ENCODE measurements around the gene VPS8.
"Not testable (repeated sequence)": the region's sequence is repeated elsewhere in the genome, so short reads cannot be mapped to it uniquely, and the experiment has no call there.

VPS8 gene

DNA sequence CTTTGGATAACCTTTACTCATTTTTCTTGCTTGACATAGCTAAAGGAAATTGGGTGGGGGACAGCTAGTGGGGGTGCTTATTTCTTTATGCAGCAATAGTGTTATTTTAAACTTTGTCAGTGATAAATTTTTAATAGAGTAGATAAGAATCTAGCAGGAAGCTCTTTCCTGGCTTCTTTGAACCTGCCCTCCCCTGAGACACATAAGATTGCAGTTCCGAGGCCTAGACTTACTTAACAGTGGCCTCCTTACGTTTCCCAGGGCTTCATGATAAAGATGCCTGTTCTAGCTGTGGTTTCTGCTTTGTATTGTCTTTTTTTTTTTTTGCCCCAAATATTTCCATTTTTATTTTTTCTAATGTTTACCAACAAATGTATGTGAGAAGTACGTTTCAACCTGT, 170.1 kb downstream of the VPS8 start:
- no peak overlapping the region for H3K4me3 Mint-ChIP-seq

DNA sequence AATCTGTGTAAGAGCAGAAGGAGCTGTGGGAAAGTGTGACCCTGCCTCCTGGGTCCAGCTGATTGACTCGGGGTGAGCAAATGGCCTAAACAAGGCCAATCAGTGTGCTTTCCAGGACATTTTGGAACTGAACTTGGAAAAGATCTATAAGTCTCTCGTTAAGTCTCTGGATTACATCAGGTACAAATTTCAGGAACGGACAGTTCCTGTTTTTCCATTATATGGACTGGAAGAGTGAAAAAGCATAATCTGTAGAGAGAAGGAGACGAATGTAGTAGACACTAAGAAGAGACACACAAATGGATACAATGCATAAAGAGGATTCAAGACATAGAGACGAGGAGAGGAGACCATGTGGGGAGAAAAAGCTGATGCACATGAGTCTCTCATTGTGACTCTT, 173.6 kb downstream of the VPS8 start:
- Mint-ChIP-seq H3K36me3 (peaks cover 69% of the 10 kb centered on the region), H3K9me3 (no peaks in the 10 kb centered on the region), H3K27ac (no peak overlapping the region), H3K4me1 (no peaks in the 10 kb centered on the region), H3K4me3 (no peak overlapping the region), H3K27me3 (no peaks in the 10 kb centered on the region)
- ATAC-seq, result no peak

More for the DNA sequence above, 170.1 kb downstream of the VPS8 start:
- Mint-ChIP-seq H3K27ac (no peak overlapping the region), H3K36me3 (peaks cover 70% of the 10 kb centered on the region), H3K27me3 (no peaks in the 10 kb centered on the region), H3K4me1 (peaks cover 7% of the 10 kb centered on the region), H3K9me3 (no peaks in the 10 kb centered on the region)
- ATAC-seq, result no peak

DNA sequence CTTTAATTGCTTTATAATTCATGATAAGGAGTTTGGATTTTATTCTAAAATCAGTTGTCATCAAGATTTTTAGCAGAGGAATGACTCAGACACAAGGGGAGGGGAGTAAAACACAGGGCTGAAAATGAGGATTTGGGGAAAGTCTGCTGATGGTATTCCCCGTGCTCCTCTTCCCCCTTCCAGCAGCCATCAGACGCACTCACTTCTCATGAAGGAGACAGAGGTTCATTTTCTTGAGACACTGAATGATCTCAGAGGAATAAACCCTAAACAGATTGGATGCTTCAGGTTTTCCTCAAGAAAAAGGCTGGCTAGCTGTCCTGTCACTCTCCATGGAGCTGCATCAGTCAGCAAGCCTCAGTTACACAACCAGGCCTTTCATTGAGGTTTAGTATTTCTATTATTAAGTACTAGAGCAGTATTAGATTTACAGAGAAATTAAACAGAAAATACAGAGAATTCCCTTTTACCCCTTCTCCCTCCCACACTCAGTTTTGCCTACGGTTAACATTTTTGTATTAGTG, 174.5 kb downstream of the VPS8 start:
- Mint-ChIP-seq H3K27ac (no peak overlapping the region), H3K36me3 (peaks cover 63% of the 10 kb centered on the region), H3K9me3 (no peaks in the 10 kb centered on the region), H3K4me3 (no peak overlapping the region), H3K4me1 (no peaks in the 10 kb centered on the region), H3K27me3 (no peaks in the 10 kb centered on the region)
- no peak for ATAC-seq

DNA sequence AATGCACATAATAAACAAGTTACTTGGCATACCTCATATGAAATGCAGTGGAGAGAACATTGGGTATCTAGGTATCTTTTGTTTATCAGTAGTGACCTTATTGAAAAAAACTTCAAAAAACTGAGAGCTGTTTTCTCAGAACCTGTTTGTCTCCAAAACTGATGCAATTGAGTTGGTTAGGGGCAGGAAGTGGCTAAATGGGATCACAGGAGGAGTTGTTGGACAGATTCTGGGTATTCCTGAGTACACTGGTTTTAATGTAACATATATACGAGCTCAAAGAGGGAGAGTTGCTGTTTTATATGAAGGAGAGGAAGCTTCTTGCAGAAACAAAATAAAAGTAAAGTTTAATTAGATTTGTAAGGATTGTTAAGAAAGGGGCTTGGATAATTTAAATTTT, 181.4 kb downstream of the VPS8 start:
- no peak for ATAC-seq
- Mint-ChIP-seq H3K36me3 (peaks cover 33% of the 10 kb centered on the region), H3K27me3 (no peaks in the 10 kb centered on the region), H3K4me1 (no peaks in the 10 kb centered on the region), H3K9me3 (no peaks in the 10 kb centered on the region), H3K27ac (no peak overlapping the region), H3K4me3 (no peak overlapping the region)

DNA sequence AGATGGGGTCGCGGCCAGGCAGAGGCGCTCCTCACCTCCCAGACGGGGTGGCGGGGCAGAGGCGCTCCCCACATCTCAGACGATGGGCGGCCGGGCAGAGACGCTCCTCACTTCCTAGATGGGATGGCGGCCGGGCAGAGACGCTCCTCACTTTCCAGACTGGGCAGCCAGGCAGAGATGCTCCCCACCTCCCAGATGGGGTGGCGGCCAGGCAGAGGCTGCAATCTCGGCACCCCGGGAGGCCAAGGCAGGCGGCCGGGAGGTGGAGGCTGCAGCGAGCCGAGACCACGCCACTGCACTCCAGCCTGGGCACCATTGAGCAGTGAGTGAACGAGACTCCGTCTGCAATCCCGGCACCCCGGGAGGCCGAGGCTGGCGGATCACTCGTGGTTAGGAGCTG, 191.9 kb downstream of the VPS8 start:
- peaks cover 86% of the 10 kb centered on the region for H3K36me3 Mint-ChIP-seq
- H3K4me3 Mint-ChIP-seq, H3K4me1 Mint-ChIP-seq, H3K27ac Mint-ChIP-seq, H3K27me3 Mint-ChIP-seq, H3K9me3 Mint-ChIP-seq, ATAC-seq: not testable (repeated sequence)

DNA sequence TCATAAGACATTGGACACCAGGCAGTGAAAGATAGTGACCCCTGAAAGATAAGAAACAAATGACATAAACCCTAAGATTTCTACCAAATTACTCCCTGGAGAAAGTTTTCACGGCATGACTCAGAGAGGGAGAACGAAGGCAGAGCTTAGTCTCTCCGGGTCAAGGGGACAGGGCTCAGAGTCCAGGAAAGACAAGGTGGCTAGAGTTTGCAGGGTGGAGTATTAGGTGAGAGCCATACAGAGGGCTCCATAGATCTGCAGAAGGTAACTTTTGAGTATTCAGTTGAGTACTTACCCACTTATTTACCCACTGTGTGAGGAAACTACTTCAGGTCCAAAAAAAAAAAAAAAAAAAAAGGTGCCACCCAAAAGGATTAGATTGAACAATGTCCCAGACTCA, 197.7 kb downstream of the VPS8 start:
- Mint-ChIP-seq H3K36me3 (peaks cover 85% of the 10 kb centered on the region), H3K4me1 (no peaks in the 10 kb centered on the region), H3K27me3 (no peaks in the 10 kb centered on the region), H3K27ac (no peak overlapping the region), H3K9me3 (peaks cover 7% of the 10 kb centered on the region), H3K4me3 (no peak overlapping the region)
- ATAC-seq, result no peak

DNA sequence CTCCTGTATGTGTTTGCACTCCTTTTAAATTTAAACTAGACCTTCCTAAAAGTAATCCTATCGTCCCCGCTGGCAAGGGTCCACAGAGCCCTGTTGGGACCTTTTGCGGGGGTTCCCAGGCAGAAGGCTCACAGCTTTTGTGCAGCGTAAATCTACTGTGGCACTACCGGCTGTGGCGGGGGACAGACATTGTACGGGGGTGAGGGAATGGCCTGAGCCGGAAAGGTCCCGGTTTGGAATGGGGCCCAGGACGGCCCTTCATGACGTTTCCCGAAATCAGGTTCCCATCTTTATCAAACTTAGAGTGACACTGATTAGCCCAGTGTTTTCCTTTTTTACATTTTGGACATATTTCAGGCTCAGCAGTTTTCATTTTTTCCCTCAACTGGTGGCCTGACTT, 205.6 kb downstream of the VPS8 start:
- peaks cover 62% of the 10 kb centered on the region for H3K36me3 Mint-ChIP-seq
- not testable (repeated sequence) for H3K27ac Mint-ChIP-seq, ATAC-seq, H3K4me3 Mint-ChIP-seq, H3K27me3 Mint-ChIP-seq, H3K4me1 Mint-ChIP-seq, H3K9me3 Mint-ChIP-seq

DNA sequence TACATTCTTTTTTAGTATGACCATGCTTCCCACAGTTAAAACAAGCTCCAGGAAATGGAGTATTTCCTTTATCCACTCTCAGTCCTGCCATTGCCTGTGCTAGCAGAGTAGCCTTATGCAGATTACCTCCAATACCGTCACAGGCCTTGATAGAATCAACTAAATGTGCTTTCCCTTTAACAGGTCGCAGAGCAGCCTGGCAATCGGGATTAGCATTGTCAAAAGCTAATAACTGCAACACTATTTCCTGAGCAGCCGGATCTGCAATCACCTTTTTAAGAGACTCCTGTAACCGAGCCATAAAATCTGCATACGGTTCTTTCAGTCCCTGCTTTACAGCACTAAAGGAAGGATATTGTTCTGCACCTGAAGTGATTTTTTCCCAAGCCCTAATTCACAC, 206.0 kb downstream of the VPS8 start:
- not testable (repeated sequence) for H3K4me3 Mint-ChIP-seq, H3K4me1 Mint-ChIP-seq, ATAC-seq, H3K27me3 Mint-ChIP-seq, H3K27ac Mint-ChIP-seq, H3K9me3 Mint-ChIP-seq
- H3K36me3 Mint-ChIP-seq, result peaks cover 59% of the 10 kb centered on the region

DNA sequence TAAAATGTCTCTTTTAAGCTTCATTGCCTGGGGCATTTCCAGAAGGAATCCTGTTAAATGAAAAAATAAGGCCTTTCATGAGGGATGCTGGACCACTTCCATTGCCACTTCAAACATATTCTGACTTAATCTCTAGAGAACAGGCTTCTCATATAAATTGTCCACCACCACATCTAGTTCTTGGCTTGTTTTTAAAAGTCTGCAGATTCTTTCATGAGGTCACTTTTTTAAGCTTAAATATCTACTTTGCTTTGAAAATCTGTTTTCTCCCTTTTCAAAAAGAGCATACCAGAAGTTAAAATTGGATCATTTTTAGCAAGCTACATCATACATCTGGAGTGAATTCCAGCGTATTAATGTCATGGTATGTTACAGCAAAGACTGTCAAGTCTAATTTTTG, 209.3 kb downstream of the VPS8 start:
- no peak overlapping the region for H3K27ac Mint-ChIP-seq
- H3K4me1 Mint-ChIP-seq, result no peaks in the 10 kb centered on the region
- peaks cover 9% of the 10 kb centered on the region for H3K9me3 Mint-ChIP-seq
- H3K36me3 Mint-ChIP-seq, result peaks cover 56% of the 10 kb centered on the region
- H3K4me3 Mint-ChIP-seq, result no peak overlapping the region
- no peak for ATAC-seq
- H3K27me3 Mint-ChIP-seq, result no peaks in the 10 kb centered on the region

DNA sequence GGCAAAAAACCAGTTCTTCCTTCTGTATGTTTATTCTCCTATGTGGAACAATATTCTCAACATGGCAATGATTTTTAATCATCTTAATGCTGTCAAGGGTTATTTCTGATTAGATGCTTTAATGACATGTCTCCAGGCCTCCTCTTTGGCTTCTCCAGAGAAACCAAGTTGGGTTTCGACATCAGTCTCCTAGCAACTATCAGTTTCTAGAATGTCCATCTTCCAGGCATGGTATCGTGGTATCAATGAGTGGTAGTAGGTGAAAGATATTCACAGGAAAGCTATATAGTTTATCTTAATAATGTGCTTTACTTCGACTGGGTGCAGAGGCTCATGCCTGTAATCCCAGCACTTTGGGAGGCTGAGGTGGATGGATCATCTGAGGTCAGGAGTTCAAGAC, 212.4 kb downstream of the VPS8 start:
- H3K4me1 Mint-ChIP-seq, result no peaks in the 10 kb centered on the region
- H3K9me3 Mint-ChIP-seq, result no peaks in the 10 kb centered on the region
- no peak overlapping the region for H3K27ac Mint-ChIP-seq
- ATAC-seq, result no peak
- peaks cover 46% of the 10 kb centered on the region for H3K36me3 Mint-ChIP-seq
- H3K4me3 Mint-ChIP-seq, result no peak overlapping the region
- H3K27me3 Mint-ChIP-seq, result no peaks in the 10 kb centered on the region

DNA sequence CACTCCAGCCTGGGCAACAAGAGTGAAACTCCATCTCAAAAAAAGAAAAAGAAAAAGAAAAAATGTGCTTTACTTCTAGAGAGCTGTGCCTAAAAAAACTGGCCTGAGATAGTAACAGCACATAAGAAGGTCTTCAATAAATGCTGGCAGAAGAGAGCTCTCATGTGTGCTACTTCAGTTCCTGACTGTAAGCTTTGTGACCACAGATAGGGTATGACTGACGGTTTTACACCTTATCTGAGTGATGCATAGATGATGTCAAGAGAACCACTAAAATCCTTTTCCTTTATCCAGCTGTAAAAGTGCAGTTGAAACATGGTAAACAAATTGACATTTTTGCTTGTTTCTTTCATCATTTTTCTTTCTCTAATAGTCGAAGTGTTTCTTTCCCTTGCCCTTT, 213.0 kb downstream of the VPS8 start:
- no peak for ATAC-seq
- Mint-ChIP-seq H3K27me3 (no peaks in the 10 kb centered on the region), H3K36me3 (peaks cover 44% of the 10 kb centered on the region), H3K4me3 (no peak overlapping the region), H3K27ac (no peak overlapping the region), H3K4me1 (no peaks in the 10 kb centered on the region), H3K9me3 (no peaks in the 10 kb centered on the region)

DNA sequence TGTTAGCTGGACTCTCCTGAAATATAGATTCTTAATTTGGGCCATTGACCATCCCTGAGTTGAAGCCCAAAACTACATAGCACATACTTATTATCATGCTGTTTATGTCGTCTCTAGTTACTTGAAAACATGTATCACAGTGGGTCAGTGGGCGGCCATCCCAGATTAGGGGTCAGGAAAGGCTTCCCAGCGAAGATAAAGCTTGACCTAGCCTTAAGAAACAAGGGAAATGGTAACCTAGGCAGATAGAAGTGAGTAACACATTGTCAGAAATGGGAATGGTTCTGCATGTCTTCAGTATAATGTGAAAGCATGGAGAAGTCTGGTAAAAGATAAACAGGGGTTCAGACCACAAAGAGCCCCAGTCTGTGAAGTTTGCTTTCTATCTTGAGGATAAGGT, 216.2 kb downstream of the VPS8 start:
- Mint-ChIP-seq H3K27me3 (no peaks in the 10 kb centered on the region), H3K27ac (no peak overlapping the region), H3K4me1 (no peaks in the 10 kb centered on the region), H3K36me3 (peaks cover 69% of the 10 kb centered on the region), H3K4me3 (no peak overlapping the region), H3K9me3 (peaks cover 3% of the 10 kb centered on the region)
- no peak for ATAC-seq

DNA sequence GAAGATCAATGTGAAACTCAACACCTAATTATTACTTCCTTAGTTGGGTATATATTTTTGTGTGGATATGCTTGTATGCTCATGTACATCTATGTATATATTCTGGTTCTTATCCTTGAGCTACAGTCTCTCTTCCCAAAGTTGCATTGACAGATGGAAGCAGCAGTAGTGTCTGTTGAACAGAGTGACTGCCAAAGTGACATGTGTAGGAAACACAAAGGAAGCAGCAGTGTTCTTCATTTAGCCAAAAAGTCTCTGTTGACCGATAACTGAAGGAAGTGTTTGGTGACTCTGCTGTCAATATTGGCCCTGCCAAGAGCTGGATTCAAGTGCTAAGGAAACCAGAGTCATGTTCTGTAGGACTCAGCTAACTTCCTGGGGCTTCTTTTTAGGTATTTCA, 217.1 kb downstream of the VPS8 start:
- no peak overlapping the region for H3K27ac Mint-ChIP-seq
- H3K27me3 Mint-ChIP-seq, result no peaks in the 10 kb centered on the region
- ATAC-seq, result no peak
- peaks cover 3% of the 10 kb centered on the region for H3K9me3 Mint-ChIP-seq
- no peak overlapping the region for H3K4me3 Mint-ChIP-seq
- H3K4me1 Mint-ChIP-seq, result no peaks in the 10 kb centered on the region
- peaks cover 73% of the 10 kb centered on the region for H3K36me3 Mint-ChIP-seq

DNA sequence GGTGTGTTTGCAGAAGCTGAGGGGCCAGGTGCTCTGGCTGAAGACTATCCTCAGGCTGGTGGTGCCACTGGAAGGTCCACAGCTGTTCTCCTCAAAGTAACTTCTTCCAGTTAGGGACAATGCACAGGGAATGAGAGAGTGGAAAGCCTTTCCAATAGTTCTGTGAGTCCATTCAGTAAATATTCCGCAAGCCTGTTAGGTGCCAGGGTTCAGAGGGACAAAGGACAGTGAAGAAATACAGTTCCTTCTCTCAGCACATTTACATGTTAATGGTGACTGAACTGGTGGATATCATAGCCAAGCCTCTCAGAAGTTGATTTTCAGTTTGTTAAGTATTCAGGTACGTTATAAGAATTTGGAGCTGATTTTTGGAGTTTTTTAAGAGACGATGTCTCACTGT, 218.4 kb downstream of the VPS8 start:
- H3K27me3 Mint-ChIP-seq, result no peaks in the 10 kb centered on the region
- no peak overlapping the region for H3K4me3 Mint-ChIP-seq
- no peak overlapping the region for H3K27ac Mint-ChIP-seq
- no peak for ATAC-seq
- H3K4me1 Mint-ChIP-seq, result no peaks in the 10 kb centered on the region
- peaks cover 9% of the 10 kb centered on the region for H3K9me3 Mint-ChIP-seq
- H3K36me3 Mint-ChIP-seq, result peaks cover 73% of the 10 kb centered on the region

DNA sequence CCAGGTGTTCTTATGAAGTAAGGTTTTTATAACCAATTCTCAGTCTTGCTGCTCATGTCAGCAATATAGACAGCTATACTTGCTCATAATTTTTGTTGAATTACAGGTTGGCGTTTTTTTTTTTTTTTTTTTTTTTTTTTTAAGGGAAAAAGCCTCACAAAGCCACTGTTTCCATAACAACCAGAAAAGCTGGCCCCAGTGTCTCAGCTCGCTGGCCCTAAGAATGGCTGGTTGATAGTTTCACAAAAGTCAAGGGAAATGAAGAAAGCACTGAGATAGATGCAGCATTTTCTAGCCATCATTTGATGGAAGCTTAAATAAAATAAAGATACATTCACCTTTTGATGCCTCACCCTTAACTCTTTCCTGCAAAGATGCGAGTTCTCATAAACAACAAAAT, 219.0 kb downstream of the VPS8 start:
- ATAC-seq, result no peak
- peaks cover 73% of the 10 kb centered on the region for H3K36me3 Mint-ChIP-seq

DNA sequence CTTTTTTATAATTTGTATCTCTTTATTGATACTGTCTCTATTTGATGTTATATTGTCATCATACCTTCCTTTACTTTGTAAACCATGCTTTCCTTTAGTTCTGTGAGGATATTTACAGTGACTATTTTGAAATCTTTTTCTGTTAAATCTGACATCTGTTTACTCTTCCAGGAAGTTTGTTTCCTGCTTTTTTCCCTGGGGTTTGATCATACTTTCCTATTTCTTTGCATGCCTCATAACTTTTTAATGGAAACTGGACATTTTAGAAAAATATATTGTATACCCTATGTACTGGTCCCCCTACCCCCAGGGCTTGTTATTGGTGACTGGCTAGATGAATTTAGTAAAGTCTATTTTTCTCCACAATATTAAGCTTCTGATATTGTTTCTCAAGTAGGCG, 225.8 kb downstream of the VPS8 start:
- Mint-ChIP-seq H3K36me3 (peaks cover 77% of the 10 kb centered on the region), H3K4me1 (no peaks in the 10 kb centered on the region), H3K4me3 (no peak overlapping the region), H3K9me3 (peaks cover 12% of the 10 kb centered on the region), H3K27me3 (no peaks in the 10 kb centered on the region), H3K27ac (no peak overlapping the region)
- ATAC-seq, result no peak

More for the DNA sequence above, 219.0 kb downstream of the VPS8 start:
- peaks cover 11% of the 10 kb centered on the region for H3K9me3 Mint-ChIP-seq
- H3K4me3 Mint-ChIP-seq, result no peak overlapping the region
- H3K27ac Mint-ChIP-seq, result no peak overlapping the region
- H3K27me3 Mint-ChIP-seq, result no peaks in the 10 kb centered on the region
- no peaks in the 10 kb centered on the region for H3K4me1 Mint-ChIP-seq

DNA sequence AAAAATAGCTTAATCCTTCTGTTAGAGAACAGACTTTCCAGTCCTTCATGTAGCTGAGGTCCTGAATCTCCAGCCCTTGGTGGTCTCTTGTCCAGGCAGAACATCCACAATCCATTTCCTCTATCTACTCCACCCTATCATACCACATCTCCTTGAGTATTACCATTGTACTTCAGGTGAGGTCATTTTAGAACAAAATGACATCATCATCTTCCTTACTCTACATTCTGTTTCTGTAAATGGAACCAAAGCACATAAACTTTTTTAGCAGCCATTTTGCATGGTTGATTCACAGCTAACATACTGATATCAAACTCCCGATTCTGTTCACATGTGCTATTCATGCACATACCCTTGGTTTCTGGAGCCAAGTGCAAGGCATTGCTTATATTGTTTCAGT, 228.5 kb downstream of the VPS8 start:
- H3K4me3 Mint-ChIP-seq, result no peak overlapping the region
- no peak overlapping the region for H3K27ac Mint-ChIP-seq
- no peaks in the 10 kb centered on the region for H3K4me1 Mint-ChIP-seq
- peaks cover 62% of the 10 kb centered on the region for H3K36me3 Mint-ChIP-seq
- ATAC-seq, result no peak
- peaks cover 6% of the 10 kb centered on the region for H3K9me3 Mint-ChIP-seq
- H3K27me3 Mint-ChIP-seq, result no peaks in the 10 kb centered on the region
